ENCODE results near the gene GRIA4. TPM values are rescaled to one million over a fixed set of nuclear protein-coding genes. Genes with fewer than 3 reads are reported as not detected.
"Not testable (repeated sequence)": the region's sequence is repeated elsewhere in the genome, so short reads cannot be mapped to it uniquely, and the experiment has no call there.

Gene GRIA4
- polyA plus RNA-seq, 10 donors: 6.4 to 17.2 (median 10.8) TPM

- no peak for DNase-seq
These were observed 108.8 kb downstream of the GRIA4 start for GRCh38 chr11:105718641-105719040.

GRCh38 chr11:105719073-105719822 lies 109.4 kb downstream of the GRIA4 start:
- DNase-seq: peak in 1 of 3 donors; percentile 40

GRCh38 chr11:105720096-105720495 lies 110.2 kb downstream of the GRIA4 start:
- no peak for DNase-seq

GRCh38 chr11:105723269-105723668 lies 113.4 kb downstream of the GRIA4 start:
- no peak for DNase-seq

- no peak for DNase-seq
These were observed 122.7 kb downstream of the GRIA4 start for GRCh38 chr11:105732611-105733010.

- DNase-seq: no peak
These were observed 124.6 kb downstream of the GRIA4 start for GRCh38 chr11:105734426-105734825.

GRCh38 chr11:105738251-105738650 lies 128.4 kb downstream of the GRIA4 start:
- DNase-seq: no peak

GRCh38 chr11:105738986-105739795 lies 129.3 kb downstream of the GRIA4 start:
- no peak for DNase-seq

GRCh38 chr11:105740164-105740903 lies 130.5 kb downstream of the GRIA4 start:
- no peak for DNase-seq

GRCh38 chr11:105741488-105742020 lies 131.7 kb downstream of the GRIA4 start:
- DNase-seq: no peak

GRCh38 chr11:105754260-105754659 lies 144.4 kb downstream of the GRIA4 start:
- DNase-seq: peak in 2 of 3 donors; percentile 8 to 9

- peak; percentile 37 to 73 (median 39) for DNase-seq
These were observed 144.8 kb downstream of the GRIA4 start for GRCh38 chr11:105754716-105755115.

GRCh38 chr11:105757107-105757506 lies 147.2 kb downstream of the GRIA4 start:
- no peak for DNase-seq

- no peak for DNase-seq
These were observed 153.7 kb downstream of the GRIA4 start for GRCh38 chr11:105763594-105763993.

- peak; percentile 20 to 53 (median 37) for DNase-seq
These were observed 158.1 kb downstream of the GRIA4 start for GRCh38 chr11:105767931-105768330.

- no peak for DNase-seq
These were observed 159.8 kb downstream of the GRIA4 start for GRCh38 chr11:105769627-105770026.

- not testable (repeated sequence) for DNase-seq
These were observed 163.6 kb downstream of the GRIA4 start for GRCh38 chr11:105773452-105773851.

GRCh38 chr11:105774899-105775298 lies 165.0 kb downstream of the GRIA4 start:
- DNase-seq: no peak

- DNase-seq: no peak
These were observed 171.1 kb downstream of the GRIA4 start for GRCh38 chr11:105780781-105781525.

GRCh38 chr11:105781807-105782206 lies 171.9 kb downstream of the GRIA4 start:
- DNase-seq: no peak

- peak in 2 of 3 donors; percentile 3 to 18 for DNase-seq
These were observed 173.3 kb downstream of the GRIA4 start for GRCh38 chr11:105783216-105783615.

Data from muscle of back (tissue), 11 donors.